Thyroid gland (tissue), 4 donors: ENCODE measurements around the gene GRIK4. TPM values are rescaled to one million over a fixed set of nuclear protein-coding genes. Genes with fewer than 3 reads are reported as not detected.
"Not testable (repeated sequence)": the region's sequence is repeated elsewhere in the genome, so short reads cannot be mapped to it uniquely, and the experiment has no call there.

ENCODE experiments used
- DNase-seq, 2 donors: peaks; one replicate each; pipeline ENCODE4 v3.0.0-alpha.2; 2019
- H3K27ac ChIP-seq, 3 donors: fragments of 200-600 bp; sonication (generic); 1 replicate in 2 of 3; 2 replicates in 1 of 3; pipeline ENCODE4 v1.5.1; 2016 to 2019; ENCODE audit warnings: mild to moderate bottlenecking in 1 of 3, moderate library complexity in 1 of 3
- H3K27me3 ChIP-seq: fragments of 200-600 bp; sonication (generic); one replicate; pipeline ENCODE4 v1.5.1; 2019
- H3K36me3 ChIP-seq, 2 donors: fragments of 200-600 bp; sonication (generic); one replicate each; pipeline ENCODE4 v1.5.1; 2016 to 2019
- H3K4me1 ChIP-seq, 2 donors: fragments of 200-600 bp; sonication (generic); one replicate each; pipeline ENCODE4 v1.5.1; 2017 to 2019
- H3K4me3 ChIP-seq, 3 donors: fragments of 200-600 bp; sonication (generic); replicated peaks in 1 of 3; 1 replicate in 2 of 3; 2 replicates in 1 of 3; pipeline ENCODE4 v1.5.1; 2016; ENCODE audit warnings: mild to moderate bottlenecking in 1 of 3
- H3K9me3 ChIP-seq: fragments of 200-600 bp; sonication (generic); one replicate; pipeline ENCODE4 v1.5.1; 2017
- POLR2A ChIP-seq, 2 donors: fragments of 450-650 bp; IDR thresholded peaks; one replicate each; pipeline ENCODE4 v1.6.1; 2017; ENCODE audit warnings: antibody characterized with exemption in 2 of 2, mild to moderate bottlenecking in 2 of 2, moderate library complexity in 1 of 2
- WGBS, 2 donors: methylation state at CpG; one replicate each; pipeline ENCODE4 v1.1.5; 2017; 5-methylcytosine and 5-hydroxymethylcytosine counted together
- intact Hi-C: fragments of 100-400 bp; cut with DNase I; formaldehyde crosslinking; loops from one replicate; pipeline ENCODE4 v1.15.1; 2023
- total RNA-seq, 4 donors: library from RNA; depleted of rRNA; stranded (reverse); fragments of >200 nt; gene quantifications; one replicate each; pipeline ENCODE4 v1.2.3, GENCODE V29; 2016
- TF ChIP-seq, protein P1 (sequence below), 6 experiments: fragments of 200-600 bp in 3 of 6; fragments of 450-650 bp in 3 of 6; sonication (generic) in 3 of 6; IDR thresholded peaks; one replicate each; pipeline ENCODE4 v1.5.1; 2016 to 2019; ENCODE audit warnings: antibody characterized with exemption in 6 of 6, mild to moderate bottlenecking in 2 of 6, inconsistent platforms in 1 of 6, moderate library complexity in 1 of 6

The GRIK4 gene
- total RNA-seq, 4 donors from 2014 or later = 0.54 to 3.7 (median 0.99) TPM

DNA sequence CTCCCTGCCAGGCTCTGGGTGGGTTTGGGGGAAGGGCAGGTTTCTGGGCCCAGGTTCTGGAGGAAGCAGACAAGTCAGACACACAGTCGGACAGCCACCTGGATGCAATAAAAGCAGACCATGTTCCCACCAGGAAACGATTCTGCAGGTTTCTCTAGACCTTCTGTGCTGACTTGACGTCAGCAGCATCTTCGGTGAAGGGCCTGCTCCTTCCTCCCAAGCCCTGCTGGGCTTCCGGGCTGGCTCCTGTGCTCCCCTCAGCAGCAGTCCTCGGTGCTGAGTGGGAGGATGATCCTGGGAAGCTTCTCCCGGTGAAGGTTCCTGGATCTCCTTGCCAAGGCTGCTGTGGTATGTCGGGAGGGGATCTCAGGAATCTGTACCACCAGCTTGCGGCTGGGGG lies 240.0 kb downstream of the GRIK4 start:
- no peak overlapping the region for H3K27ac ChIP-seq
- H3K27me3 ChIP-seq = no peaks in the 10 kb centered on the region
- intact Hi-C loops = no loop called here
- TF ChIP-seq POLR2A (IDR thresholded peaks at IDR 0.05) = no peak
- TF ChIP-seq, protein P1, sequence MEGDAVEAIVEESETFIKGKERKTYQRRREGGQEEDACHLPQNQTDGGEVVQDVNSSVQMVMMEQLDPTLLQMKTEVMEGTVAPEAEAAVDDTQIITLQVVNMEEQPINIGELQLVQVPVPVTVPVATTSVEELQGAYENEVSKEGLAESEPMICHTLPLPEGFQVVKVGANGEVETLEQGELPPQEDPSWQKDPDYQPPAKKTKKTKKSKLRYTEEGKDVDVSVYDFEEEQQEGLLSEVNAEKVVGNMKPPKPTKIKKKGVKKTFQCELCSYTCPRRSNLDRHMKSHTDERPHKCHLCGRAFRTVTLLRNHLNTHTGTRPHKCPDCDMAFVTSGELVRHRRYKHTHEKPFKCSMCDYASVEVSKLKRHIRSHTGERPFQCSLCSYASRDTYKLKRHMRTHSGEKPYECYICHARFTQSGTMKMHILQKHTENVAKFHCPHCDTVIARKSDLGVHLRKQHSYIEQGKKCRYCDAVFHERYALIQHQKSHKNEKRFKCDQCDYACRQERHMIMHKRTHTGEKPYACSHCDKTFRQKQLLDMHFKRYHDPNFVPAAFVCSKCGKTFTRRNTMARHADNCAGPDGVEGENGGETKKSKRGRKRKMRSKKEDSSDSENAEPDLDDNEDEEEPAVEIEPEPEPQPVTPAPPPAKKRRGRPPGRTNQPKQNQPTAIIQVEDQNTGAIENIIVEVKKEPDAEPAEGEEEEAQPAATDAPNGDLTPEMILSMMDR (IDR thresholded peaks at IDR 0.05) = no peak
- H3K36me3 ChIP-seq = no peaks in the 10 kb centered on the region
- H3K9me3 ChIP-seq = no peaks in the 10 kb centered on the region
- peaks cover 8 to 11% of the 10 kb centered on the region in 2 donors for H3K4me1 ChIP-seq
- no peak for DNase-seq
- no peak overlapping the region for H3K4me3 ChIP-seq
- 75 to 79% methylated on average over 5 to 6 of the region's 9 CpGs for WGBS, 2 donors

DNA sequence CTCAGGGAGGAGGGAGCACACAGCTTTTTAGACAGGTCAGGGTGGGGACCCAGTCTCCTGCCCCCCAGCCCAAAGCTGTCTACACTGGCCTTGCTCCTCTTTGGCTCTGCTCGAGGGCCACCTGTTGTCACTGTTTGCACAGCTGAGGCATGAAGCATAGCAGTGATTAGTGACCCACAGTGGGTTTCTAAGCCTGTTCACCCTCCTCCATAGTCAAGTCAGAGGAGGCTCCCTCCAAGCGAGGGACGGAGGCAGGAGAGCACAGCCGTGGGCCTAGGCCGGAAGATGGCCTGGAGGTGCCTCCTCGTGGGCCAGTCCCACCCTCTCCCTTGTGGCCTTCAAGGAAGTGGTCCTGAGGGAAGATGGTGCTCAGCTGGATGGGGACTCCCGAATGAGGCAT lies 241.1 kb downstream of the GRIK4 start:
- intact Hi-C loops = no loop called here
- TF ChIP-seq, protein P1 (IDR thresholded peaks at IDR 0.05) = no peak
- no peak for TF ChIP-seq POLR2A (IDR thresholded peaks at IDR 0.05)
- Histone ChIP-seq H3K4me1 (peaks cover 4 to 19% of the 10 kb centered on the region in 2 donors), H3K4me3 (no peak overlapping the region), H3K36me3 (no peaks in the 10 kb centered on the region), H3K27ac (no peak overlapping the region), H3K27me3 (no peaks in the 10 kb centered on the region), H3K9me3 (no peaks in the 10 kb centered on the region)
- WGBS, 2 donors = 48 to 67% methylated on average over 2 to 7 of the region's 7 CpGs
- no peak for DNase-seq

DNA sequence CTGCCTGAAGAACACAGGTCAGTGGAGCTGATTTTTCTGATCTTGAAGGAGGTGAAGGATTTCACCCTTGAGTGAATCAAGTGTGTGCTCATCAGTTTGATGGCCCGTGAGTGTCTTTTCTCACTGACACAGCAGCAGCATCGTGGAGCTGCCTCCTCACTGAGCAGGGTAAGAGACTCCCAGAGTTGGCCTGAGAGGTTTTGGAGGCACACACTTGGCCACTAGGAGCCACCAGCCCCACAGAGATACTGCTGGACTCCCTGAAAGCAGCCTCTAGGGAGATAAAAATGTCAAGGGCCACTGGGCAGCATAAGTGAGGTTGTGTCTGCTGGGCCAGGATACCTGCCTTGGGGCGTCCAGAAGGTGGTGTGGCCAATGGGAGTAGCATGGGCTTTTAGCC lies 245.4 kb downstream of the GRIK4 start:
- no peak for TF ChIP-seq POLR2A (IDR thresholded peaks at IDR 0.05)
- TF ChIP-seq, protein P1 (IDR thresholded peaks at IDR 0.05) = peak in 4 of 6 experiments; percentile 12 to 20 (median 18)
- intact Hi-C loops = no loop called here
- Histone ChIP-seq H3K27ac (no peak overlapping the region), H3K4me1 (peaks cover 0 to 12% of the 10 kb centered on the region in 2 donors), H3K27me3 (no peaks in the 10 kb centered on the region), H3K4me3 (no peak overlapping the region), H3K9me3 (no peaks in the 10 kb centered on the region), H3K36me3 (no peaks in the 10 kb centered on the region)
- 17 to 45% methylated on average over 3 of the region's 3 CpGs for WGBS, 2 donors
- DNase-seq = peak; percentile 12 to 17

DNA sequence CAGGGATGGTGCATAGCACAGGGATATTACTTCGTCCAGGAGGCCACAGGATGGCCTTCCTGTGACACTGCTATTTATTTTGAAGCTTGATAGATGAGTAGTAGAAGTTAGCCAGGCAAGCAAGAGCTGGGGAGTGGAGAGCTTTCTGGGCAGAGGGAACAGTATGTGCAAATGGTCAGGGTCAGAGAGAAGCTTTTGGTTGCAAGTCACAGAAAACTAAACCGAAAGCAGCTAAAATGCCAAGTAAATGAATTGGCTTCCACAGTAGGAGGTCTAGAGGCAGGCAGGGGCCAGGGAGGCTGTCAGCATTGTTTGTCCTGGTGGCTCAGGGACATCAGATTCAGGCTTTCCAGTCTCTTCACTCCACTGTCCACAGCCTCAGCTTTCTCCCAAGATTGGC lies 247.5 kb downstream of the GRIK4 start:
- H3K4me3 ChIP-seq = no peak overlapping the region
- H3K4me1 ChIP-seq = peaks cover 0 to 12% of the 10 kb centered on the region in 2 donors
- TF ChIP-seq, protein P1 (IDR thresholded peaks at IDR 0.05) = no peak
- no peak overlapping the region for H3K27ac ChIP-seq
- 62 to 73% methylated on average over 2 of the region's 2 CpGs for WGBS, 2 donors
- H3K27me3 ChIP-seq = no peaks in the 10 kb centered on the region
- no peak for DNase-seq
- H3K36me3 ChIP-seq = no peaks in the 10 kb centered on the region
- intact Hi-C loops = no loop called here
- H3K9me3 ChIP-seq = no peaks in the 10 kb centered on the region

DNA sequence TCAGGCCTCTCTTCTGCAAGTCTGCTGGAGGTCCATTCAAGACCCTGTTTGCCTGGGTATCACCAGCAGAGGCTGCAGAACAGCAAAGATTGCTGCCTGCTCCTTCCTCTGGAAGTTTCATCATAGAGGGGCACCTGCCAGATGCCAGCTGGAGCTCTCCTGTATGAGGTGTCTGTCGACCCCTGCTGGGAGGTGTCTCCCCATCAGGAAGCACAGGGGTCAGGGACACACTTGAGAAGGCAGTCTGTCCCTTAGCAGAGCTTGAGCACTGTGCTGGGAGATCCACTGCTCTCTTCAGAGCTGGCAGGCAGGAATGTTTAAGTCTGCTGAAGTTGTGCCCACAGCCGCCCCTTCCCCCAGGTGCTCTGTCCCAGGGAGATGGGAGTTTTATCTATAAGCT lies 254.2 kb downstream of the GRIK4 start:
- H3K4me1 ChIP-seq, H3K36me3 ChIP-seq, H3K4me3 ChIP-seq, DNase-seq, intact Hi-C loops, H3K27me3 ChIP-seq, H3K27ac ChIP-seq, H3K9me3 ChIP-seq: not testable (repeated sequence)
- WGBS, 2 donors = 76 to 100% methylated on average over 2 of the region's 2 CpGs

DNA sequence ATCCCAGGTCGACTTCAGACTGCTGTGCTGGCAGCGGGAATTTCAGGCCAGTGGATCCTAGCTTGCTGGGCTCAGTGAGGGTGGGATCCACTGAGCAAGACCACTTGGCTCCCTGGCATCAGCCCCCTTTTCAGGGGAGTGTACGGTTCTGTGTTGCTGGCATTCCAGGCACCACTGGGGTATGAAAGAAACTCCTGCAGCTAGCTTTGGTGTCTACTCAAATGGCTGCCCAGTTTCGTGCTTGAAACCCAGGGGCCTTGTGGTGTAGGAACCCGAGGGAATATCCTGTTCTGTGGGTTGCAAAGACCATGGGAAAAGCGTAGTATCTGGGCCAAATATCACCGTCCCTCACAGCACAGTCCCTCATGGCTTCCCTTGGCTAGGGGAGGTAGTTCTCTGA lies 254.8 kb downstream of the GRIK4 start:
- H3K4me1 ChIP-seq = no peaks in the 10 kb centered on the region
- H3K27me3 ChIP-seq = no peaks in the 10 kb centered on the region
- H3K27ac ChIP-seq = no peak overlapping the region
- no peak overlapping the region for H3K4me3 ChIP-seq
- no peaks in the 10 kb centered on the region for H3K9me3 ChIP-seq
- TF ChIP-seq POLR2A (IDR thresholded peaks at IDR 0.05) = no peak
- TF ChIP-seq, protein P1 (IDR thresholded peaks at IDR 0.05) = no peak
- WGBS, 2 donors = 81 to 82% methylated on average over 7 of the region's 7 CpGs
- intact Hi-C loops = no loop called here
- H3K36me3 ChIP-seq = no peaks in the 10 kb centered on the region
- no peak for DNase-seq
